ENCODE results near the gene LRRC75B. TPM values are rescaled to one million over a fixed set of nuclear protein-coding genes. Genes with fewer than 3 reads are reported as not detected.

LRRC75B gene
- total RNA-seq, 1 donor, result 3.9 TPM

GRCh38 chr22:24585927-24586546 is 6.8 kb downstream of the LRRC75B start:
- no peak overlapping the region for H3K4me3 ChIP-seq (ENCODE audit: low read depth, low read length)
- no peak for DNase-seq (ENCODE audit: low read depth)
- no peak for TF ChIP-seq CTCF (IDR thresholded peaks at IDR 0.05; ENCODE audit: insufficient read depth, low read depth, low read length)

GRCh38 chr22:24585461-24585860 is 7.4 kb downstream of the LRRC75B start:
- no peak for TF ChIP-seq CTCF (IDR thresholded peaks at IDR 0.05; ENCODE audit: insufficient read depth, low read depth, low read length)
- DNase-seq (ENCODE audit: low read depth), result no peak
- no peak overlapping the region for H3K4me3 ChIP-seq (ENCODE audit: low read depth, low read length)

GRCh38 chr22:24584871-24585411 is 7.9 kb downstream of the LRRC75B start:
- TF ChIP-seq CTCF (IDR thresholded peaks at IDR 0.05; ENCODE audit: insufficient read depth, low read depth, low read length), result no peak
- H3K4me3 ChIP-seq (ENCODE audit: low read depth, low read length), result no peak overlapping the region
- no peak for DNase-seq (ENCODE audit: low read depth)

- TF ChIP-seq CTCF (IDR thresholded peaks at IDR 0.05; ENCODE audit: insufficient read depth, low read depth, low read length), result no peak
- DNase-seq (ENCODE audit: low read depth), result no peak
- H3K4me3 ChIP-seq (ENCODE audit: low read depth, low read length), result no peak overlapping the region
These were observed 8.6 kb downstream of the LRRC75B start for GRCh38 chr22:24584166-24584790.

- peak; percentile 48 for DNase-seq (ENCODE audit: low read depth)
- H3K4me3 ChIP-seq (ENCODE audit: low read depth, low read length), result no peak overlapping the region
- TF ChIP-seq CTCF (IDR thresholded peaks at IDR 0.05; ENCODE audit: insufficient read depth, low read depth, low read length), result no peak
These were observed 9.4 kb downstream of the LRRC75B start for GRCh38 chr22:24583221-24584165.

GRCh38 chr22:24582056-24582814 is 10.6 kb downstream of the LRRC75B start:
- DNase-seq (ENCODE audit: low read depth), result no peak
- H3K4me3 ChIP-seq (ENCODE audit: low read depth, low read length), result no peak overlapping the region
- TF ChIP-seq CTCF (IDR thresholded peaks at IDR 0.05; ENCODE audit: insufficient read depth, low read depth, low read length), result no peak
